Vagina (tissue), 2 donors: ENCODE data around the gene LIMA1.
A peak's percentile ranks its signal among the peaks of the same experiment; 100 is the strongest.

Experiments used
- CTCF ChIP-seq, 3 experiments: fragments of 450-650 bp in 2 of 3; fragments of 200-600 bp in 1 of 3; sonication (generic) in 1 of 3; IDR thresholded peaks; one replicate each; pipeline ENCODE4 v1.5.1; 2017 to 2019; ENCODE audit warnings: antibody characterized with exemption in 3 of 3, mild to moderate bottlenecking in 2 of 3, moderate library complexity in 2 of 3
- POLR2A ChIP-seq, 2 donors: fragments of 450-650 bp; IDR thresholded peaks; one replicate each; pipeline ENCODE4 v1.6.1; 2017; ENCODE audit warnings: antibody characterized with exemption in 2 of 2, mild to moderate bottlenecking in 2 of 2, moderate library complexity in 2 of 2

DNA sequence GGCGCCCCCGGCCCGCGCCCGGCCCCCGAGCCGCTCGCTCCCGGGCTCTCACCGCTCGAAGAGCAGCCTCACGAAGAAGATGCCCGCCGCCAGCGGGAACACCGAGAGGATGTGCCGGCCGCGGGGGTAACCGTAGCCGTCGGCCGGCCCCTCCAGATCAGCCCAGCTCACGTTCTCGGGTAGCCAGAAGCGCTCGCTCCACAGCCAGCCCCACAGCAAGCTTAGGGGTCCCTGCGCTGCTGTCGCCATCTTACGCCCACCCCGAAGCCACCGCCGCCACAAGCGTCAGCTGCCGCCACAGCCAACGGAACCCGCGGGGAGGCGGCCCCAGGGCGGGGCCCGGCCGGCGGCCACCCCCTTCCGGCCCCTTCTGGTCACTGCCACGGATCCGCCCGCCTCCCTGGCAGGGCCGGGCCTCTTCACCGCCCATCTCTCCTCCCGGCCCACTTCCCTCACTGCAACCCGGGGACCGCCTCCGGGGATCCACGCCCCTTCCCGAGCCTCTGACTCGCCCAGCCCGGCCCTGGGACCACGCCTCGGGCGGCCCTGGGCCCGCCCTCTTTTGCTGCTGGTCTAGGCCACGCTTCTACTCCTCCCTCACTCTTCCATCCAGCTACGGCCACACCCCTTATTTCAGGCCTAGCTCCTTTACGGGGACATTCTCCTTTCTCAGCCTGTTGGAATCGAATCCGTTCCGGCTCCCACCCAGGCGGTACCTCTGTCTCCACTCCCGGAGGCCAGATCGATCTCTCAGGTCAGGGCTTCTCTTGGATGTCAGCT, 116.1 kb downstream of the LIMA1 start, which contains the start of gene CERS5:
- TF ChIP-seq CTCF (IDR thresholded peaks at IDR 0.05) (peak; percentile 2 to 26 (median 21)), POLR2A (IDR thresholded peaks at IDR 0.05) (peak in 1 of 2 donors; percentile 74)
